GDM1 (cell line): ENCODE results near the gene RPTOR.
A peak's percentile ranks its signal among the peaks of the same experiment; 100 is the strongest.
"Not testable (repeated sequence)": the region's sequence is repeated elsewhere in the genome, so short reads cannot be mapped to it uniquely, and the experiment has no call there.

Source experiments
- DNase-seq: peaks from one replicate; lab custom pipeline; 2025; lab: John Stamatoyannopoulos, UW

RPTOR gene

DNA sequence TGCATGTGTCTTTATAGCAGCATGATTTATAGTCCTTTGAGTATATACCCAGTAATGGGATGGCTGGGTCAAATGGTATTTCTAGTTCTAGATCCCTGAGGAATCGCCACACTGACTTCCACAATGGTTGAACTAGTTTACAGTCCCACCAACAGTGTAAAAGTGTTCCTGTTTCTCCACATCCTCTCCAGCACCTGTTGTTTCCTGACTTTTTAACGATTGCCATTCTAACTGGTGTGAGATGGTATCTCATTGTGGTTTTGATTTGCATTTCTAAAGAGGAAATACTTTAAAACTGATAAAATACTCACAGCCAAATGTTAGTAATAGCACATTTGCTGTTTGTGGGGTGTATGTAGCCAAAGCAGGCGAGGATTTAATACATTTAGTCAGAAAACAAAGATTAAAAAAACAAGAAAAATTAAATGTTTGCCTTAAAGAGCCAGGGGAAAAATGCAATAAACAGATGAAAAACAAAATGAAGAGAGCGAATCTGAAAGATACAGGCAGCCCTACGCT is 220.0 kb downstream of the RPTOR start:
- not testable (repeated sequence) for DNase-seq

DNA sequence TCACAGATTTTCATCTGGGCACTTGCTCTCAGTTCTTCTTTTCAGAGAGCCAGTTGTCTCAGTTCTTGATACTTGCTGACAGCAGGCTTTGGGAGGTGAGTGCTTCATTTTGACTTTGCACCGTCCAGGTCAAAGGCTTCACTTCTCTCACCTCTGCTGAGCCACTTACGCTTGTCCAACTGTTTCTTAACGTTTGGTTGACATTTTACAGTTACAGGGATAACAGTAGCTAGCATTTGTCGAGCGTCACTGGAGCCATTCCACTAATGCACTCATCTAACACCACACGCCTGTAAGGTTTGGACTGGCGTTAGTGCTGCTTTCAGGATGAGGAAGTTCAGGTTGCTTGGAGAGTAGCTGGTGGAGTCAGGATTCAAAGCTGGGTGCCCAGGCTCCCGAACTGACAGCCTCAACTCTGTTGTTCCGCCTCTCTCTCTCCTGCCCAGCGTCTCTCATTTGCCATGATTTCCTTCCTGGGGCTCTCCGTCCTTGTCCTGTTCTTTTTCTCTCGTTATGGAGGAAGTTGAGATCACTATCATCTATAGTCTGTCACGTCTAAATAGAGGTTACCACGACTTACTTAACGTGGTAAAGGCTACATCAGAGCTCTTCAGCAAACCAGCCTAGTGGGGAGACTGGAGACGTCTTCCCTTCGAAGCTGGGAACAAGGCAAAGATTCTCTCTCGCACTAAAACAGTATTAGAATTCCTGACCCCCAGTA is 220.8 kb downstream of the RPTOR start:
- peak; percentile 16 for DNase-seq

DNA sequence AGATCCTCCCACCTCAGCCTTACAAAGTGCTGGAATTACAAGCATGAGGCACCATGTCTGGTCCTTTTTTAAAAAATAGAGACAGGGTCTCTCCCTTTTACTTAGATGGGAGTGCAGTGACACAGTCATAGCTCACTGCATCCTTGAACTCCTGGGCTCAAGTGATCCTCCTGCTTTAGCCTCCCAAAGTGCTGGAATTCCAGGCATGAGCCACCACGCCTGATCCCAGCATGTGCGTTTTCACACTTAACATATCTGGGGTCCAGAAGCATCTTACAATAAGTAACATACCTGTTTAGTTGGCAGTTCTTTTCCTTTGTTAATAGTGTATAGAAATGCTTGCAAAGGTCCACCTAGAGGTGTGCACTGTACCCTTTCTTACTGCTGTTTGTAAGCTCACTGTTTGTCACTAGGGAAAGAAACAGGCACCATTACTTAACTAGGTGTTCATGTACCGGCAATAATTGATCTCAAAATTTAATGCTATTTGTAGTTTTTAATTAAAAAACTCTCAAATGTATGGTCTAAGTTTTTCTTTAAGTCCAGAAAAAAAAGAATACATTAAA is 221.7 kb downstream of the RPTOR start:
- no peak for DNase-seq

DNA sequence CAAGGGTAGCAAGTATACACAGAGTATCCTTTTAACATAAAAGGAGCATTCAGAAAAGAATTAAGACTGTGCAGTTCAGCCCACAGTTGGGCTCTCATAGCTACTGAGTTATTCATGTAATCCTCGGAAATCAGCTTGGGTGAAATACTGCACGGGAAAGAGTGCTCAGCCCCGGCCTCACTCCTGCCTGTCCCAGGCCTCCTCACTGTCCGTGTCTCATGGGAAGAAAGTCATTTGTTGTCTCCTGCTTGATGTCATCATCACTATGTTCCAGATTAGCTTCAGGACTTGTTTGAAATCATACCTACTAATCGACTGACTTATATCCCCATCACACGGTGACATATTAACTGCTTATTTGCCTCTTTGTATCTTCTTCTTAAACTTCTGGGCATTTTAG is 223.8 kb downstream of the RPTOR start:
- no peak for DNase-seq

DNA sequence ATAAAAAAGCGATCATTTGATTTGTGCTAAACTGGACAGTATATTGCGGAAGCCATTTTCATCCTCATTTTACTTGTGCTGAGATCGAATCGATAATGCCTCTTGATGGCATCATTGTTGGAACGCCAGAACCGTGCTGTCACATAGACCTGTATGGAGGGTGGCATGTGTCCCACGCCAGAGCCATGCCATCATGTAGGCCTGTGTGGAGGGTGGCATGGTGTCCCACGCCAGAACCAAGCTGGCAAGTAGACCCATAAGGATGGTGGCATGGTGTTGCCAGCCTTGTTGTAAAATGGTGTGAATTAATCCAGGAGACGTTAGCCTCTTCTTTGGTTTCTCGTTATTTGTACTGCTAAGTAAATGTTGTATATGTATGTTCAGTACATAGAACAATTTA is 224.3 kb downstream of the RPTOR start:
- no peak for DNase-seq

DNA sequence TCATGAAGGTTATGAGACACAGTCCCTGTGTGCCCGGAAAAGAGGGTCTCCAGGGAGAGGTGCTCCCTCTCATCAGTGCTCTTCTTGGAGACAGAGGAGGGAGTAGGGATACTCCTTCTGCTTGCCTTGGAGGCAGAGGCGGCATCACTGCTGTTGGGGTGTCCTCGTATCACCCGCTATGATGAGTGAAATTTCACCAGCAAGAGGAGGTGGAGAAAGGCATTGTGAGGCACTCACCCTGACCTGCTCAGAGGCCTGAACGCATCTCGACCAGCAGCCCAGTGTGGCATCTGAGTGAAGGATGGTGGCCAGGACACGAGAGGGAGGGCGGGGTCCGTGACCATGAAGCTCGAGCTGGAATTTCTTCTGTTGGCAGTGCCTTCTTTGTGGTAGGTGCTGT is 224.9 kb downstream of the RPTOR start:
- DNase-seq: no peak

DNA sequence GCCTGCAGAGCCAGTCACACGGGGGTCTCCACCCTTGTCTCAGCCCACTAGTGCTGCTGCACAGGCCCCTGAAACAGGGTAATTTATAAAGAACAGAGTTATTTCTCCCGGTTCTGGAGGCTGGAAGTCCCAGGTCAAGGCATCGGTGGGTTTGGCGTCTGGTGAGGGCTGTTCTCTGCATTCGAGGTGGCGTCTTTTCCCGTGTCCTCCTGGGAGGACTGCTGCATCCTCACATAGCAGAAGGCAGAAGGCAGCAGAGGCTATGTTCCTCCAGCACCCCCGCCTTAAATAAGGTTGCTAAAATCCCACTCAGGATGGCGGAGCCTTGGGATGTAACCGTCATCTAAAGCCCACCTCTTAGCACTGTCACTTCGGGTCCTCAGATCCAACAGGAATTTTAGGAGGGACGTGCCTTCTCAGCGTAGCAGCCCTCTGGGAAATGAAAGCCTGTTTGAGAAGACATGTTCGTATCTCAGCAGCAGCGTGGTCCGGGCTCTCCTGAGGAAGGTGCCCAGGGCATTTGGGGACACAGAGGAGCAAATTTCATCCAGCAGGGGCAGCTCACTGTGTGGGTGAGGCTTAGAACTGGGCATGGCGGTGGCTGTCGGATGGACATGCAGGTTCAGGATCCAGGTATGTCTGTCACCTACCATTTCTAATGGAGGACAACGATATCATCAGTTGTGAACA is 225.4 kb downstream of the RPTOR start:
- no peak for DNase-seq

DNA sequence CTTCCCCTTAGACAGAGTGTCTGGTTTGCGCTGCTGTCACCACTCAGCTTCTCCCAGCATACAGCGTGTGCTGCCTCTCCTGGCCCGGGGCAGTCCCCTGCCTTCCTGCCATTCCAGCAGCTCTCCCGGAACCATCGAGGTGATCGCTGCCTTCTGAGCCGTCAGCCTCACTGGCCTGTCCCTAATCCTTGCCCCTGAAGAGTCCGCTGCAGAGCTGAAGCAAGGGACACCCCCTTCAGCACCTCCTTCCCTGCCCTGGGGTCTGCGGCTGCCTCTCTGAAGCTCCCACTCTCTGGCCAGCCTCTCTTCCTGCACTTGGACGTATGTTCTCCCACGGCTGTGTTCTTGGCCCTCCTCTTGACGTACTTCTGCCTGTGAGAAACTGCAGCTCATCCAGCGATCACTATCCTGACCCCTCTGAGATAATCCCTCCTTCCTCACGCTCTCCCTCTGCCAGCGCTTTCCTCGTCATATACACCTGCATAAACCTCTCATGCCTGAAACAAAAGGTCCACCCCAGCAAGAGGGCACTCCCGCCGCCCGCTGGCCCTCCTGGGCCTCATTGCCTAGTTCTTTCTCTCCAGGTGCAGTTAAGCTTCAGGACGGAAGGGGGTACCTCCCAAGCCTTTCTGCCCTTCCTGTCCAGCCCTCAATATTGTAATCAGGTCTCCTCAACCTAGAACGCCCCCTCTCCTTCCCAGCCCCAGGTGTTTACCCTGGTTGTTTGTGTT is 226.4 kb downstream of the RPTOR start:
- no peak for DNase-seq

DNA sequence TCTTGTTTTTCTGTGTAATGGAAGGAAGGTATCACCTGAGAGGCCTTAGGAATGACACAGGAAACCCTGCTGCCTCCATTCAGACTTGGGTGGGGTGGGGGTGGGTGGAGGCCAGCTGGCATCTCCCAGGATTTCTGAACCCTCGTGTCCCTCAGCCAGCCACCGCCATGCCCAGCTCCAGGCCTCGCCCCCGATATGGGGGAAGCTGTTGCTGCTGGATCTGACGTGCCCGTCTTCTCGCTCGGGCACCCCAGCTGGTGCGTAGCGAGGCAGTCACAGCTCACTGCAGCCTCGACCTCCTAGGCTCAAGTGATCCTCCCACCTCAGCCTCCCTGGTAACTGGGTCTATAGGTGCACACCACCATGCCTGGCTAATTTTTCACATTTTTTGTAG is 227.0 kb downstream of the RPTOR start:
- DNase-seq: no peak

DNA sequence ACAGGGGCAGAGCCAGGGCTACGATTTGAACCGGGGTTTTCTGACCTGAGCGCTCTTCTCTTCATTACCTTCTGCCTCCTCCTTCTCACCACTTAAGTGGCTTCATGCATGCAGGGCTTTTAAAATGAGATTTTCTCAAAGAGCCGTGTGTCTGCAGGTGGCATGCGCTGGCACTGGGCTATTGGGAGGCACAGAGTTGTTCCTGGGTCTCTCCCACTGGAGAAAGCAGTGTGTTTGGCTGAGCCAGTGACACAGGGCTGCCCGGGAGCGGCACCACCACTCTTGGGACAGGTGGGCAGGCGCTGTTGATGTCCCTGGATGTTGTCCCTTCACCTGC is 228.2 kb downstream of the RPTOR start:
- no peak for DNase-seq

DNA sequence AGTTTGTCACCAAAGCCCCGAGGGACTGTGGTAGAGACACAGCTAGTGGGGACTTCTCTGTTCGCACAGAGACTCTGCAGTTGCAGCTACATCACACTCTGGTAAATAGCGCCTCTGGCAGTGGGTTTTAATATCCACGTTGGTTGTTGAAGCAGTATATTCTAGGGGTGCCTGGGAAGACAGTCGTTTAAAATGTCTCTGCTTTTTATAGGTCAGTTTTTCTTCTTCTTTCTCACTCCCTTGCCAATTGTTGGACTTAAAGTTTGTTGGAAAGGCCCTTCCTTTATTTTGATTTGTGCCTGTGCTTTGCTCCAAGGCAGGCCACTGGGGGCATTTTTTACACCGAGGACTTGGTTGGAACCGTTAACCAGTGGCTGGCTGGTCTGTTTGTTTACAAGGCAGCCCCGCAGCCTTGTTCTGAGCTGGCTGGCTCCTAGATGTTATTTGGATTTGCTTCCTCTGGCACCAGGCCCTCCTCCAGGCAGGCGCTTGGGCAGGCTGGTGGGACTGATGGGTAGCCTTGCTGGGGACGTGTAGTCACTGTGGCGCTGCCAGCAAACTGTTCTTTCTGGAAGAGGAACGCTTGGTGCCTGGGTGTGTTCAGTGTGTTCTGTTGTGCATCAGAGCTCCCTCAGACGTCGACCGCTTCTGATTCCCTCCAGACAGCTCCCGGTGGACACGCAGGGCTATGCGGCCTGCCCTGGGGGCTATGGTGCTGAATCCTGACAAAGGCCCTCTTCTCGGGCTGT is 228.8 kb downstream of the RPTOR start:
- no peak for DNase-seq

DNA sequence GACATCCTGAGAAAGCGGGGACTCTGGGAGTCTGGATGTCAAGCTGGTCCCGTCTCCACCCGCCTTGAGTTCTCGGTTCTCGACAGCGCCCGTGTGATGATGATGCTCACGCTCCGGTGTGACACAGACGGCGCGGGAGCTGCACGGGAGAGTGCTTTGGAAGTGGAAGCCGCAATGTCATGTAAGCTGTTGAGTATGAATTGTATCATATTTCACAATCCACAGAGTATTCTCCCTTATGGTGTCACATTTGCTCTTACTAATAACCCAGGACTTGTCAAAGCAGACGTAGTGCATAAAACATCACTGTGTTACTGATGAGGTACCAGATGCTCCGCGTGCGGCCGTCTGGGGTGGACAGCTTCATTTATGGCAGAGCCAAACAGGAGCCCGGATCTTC is 229.5 kb downstream of the RPTOR start:
- DNase-seq: no peak

DNA sequence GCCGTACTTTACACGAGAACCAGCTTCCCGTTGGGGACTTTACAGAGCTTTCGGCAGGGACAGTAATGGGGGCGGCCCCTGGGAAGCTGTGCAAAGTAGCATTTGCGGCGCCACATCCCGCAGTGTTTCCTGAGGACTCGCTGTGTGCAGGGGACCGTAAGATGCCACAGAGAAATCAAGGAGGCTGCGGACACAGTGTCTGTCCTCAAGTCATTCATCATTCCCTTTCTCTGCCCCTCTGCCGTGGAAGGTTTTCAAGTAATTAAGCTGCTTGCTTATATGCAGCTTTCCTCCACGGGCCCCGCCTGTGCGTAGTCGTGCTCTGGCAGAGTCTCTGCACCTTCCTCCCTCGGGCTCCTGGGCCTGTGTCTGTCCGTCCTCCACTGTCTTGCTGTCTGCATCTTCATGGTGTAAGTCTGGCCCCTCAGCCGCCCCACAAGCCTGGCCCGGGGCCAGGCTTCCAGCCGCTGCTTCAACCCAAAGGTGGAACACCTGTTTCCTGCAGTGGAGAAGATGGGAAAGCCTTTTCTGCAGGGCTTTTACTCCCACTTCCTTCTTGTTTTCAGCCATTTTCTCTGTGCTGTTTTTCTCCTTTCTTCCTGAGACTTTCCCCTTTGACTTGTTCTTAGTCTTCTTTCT is 230.1 kb downstream of the RPTOR start:
- DNase-seq: peak; percentile 78

DNA sequence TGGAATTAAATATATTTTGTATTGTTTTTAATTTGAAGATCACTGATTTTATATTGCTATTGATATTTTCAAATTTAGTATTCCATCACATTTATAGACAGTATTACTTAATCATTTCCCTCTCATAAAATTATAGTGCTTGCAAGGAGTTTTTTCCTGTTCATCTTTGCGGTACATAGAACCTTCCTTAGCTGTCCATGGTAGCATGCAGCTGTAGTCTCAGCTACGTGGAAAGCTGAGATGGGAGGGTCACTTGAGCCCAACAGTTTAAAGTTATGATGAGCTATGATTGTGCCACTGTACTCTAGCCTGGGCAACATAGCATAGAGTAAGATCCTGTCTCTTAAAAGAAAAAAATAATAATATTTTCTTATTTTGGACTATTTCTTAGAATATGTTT is 231.2 kb downstream of the RPTOR start:
- no peak for DNase-seq

DNA sequence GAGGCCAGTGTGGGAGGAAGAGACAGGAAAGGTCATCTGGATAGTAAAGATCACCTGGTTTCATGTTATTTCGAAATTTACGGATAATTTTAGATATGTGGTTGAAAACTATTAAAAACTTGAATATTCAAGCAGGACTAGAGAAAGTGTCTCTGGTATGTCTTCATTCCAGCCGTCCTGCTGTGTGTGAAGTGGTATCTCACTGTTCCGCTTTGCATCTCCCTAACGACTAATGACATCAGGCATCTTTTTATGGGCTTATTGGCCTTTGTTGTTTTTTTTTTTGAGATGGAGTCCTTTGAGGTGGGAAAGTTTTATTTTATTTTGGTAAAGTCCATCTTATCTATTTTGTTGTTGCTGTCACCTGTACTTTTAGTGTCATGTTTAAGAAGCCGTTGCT is 232.6 kb downstream of the RPTOR start:
- DNase-seq: no peak

DNA sequence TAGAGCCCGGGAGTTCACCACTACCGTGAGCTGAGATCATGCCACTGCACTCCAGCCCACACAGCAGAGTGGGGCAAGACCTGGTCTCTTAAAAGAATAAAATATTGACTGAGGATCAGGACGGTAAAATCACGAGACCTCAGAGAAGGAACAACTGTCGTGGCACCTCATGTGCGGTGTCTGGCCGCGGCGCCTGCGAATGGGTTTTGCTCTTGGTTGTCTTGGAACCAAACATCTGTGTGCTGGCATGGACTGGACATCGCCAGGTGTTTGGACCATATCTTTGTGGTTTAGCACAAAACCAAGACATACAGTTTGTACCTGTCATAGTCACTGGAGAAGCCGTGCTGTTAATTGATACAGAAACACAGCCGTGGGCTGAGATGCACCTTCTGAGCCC is 234.1 kb downstream of the RPTOR start:
- no peak for DNase-seq

DNA sequence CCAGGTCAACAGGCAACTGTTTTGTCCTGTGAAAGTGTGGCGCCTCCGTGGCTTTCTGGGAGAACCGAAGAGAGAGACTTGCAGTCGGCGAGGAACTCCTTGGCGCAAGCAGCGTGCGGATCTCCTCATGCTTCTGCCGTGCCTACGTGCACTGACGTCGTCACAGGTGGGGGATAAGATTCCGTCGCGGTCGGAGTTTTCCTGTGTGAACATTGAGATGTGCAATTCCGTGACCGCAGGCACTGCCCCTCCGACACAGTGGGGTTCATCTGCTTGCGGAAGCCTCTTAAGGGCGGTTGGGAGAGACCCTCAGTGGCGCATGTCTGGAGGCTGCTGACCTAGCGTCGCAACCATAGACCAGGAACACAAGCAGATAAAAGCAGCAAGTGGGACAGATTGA is 234.7 kb downstream of the RPTOR start:
- DNase-seq: no peak

DNA sequence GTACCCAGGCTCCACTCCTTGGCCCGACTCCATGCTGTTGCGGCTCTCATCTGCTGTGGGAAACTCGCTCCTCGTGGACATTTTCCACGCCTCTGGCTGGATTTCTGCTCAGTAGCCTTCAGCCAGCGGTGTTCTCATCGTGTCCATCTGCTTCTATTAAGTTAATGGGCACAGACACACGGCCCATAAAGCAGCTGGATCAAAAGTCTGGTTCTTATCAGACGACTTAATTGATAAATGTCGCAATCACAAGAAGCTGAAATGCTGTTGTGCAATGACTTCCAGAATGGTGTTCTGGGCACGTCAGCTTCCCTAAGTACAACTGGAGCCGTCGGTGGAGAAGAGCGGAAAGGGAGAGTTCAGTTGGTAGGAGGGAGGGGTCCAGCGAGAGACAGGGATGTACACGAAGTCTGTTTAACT is 235.3 kb downstream of the RPTOR start:
- no peak for DNase-seq

DNA sequence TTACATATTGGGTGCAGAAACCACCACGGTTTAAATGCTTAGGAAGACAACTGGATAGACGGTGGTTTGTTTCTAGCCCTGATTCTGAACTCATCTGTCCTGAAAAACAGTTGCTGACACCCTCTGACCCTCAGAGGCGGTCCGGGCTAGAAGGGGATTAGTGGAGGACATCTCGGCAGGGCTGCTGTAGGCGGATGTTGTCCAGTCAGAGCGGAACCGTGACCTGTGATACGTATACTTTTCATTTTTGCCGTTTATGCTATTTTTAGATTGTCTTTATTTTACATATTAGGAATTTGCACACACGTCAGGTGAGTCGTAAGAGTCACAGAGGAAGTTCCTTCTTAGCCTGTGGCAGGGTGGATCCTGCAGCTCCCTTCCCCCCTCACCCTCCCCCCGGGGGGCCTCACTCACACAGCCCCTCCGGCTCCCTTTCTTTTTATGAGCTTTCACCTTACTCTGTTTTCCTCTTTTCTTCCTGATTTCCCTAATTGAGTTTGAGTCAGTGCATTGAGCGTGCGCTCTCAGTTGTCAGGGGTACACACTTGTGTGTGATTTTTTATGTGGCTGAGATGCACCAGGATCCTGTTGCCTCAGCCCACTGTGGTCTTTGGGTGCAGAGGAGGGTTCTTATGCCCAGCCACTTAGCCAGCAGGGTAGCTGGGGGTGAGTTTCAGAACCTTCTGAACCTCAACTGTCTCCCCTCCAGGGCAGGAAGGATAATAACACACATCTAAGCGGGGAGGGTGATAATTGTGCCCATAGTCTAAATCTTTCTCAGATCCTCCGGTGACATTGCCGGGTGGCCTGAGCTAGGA is 236.0 kb downstream of the RPTOR start:
- no peak for DNase-seq

DNA sequence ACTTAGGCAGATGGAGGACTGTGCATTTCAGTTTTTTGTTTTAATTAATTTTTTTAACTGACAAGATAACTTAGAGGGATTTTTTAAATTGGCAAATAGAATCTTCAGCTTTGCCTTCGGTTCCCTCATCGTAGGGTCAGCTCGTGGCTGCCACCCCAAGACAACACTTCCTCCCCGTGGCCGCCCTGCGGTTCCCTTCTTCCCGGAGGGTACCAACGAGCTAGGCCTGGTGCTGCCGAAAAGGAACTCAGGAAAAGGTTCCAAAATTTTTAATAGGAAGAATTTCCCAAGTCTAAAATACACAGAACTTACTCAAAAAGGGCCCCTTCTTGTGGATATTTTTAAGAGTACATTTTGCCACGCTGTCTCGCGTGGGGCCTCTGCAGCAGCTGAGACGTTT is 236.6 kb downstream of the RPTOR start:
- peak; percentile 16 for DNase-seq

DNA sequence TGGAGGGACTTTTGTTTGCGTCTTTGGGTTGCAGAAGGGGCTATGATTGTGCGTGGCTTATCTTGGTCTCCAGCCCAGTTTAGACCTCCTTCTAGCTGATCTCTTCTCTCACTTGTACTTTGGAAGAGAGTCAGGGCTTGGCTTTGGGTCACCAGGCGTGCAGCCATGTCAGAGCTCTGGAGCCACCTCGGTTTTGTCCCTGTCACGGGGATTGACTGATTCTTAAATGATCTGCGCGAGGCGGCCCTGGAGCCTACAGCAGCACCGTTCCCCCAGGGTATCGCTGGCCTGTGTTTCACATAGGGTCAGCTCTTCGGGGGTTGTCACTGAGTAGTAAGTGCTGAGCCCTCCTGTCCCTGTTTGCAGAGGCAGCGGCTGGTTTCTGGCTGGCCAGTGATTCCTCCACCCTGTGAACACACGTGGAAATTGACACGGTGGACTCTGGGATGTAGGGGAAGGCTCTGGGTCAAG is 237.2 kb downstream of the RPTOR start:
- DNase-seq: no peak
